Astrocyte (in vitro differentiated cells and primary cell): ENCODE measurements around the gene MYH9.

Experiments used
- EZH2 ChIP-seq: IDR thresholded peaks from 2 replicates; pipeline ENCODE4 v1.6.1; 2012; ENCODE audit warnings: mild to moderate bottlenecking, low read length, inconsistent platforms; ENCODE audit not compliant: insufficient read depth
- TF ChIP-seq, protein P1 (sequence below): IDR thresholded peaks from 2 replicates; pipeline ENCODE4 v1.5.1; 2011; ENCODE audit warnings: low read depth, mild to moderate bottlenecking, inconsistent platforms, low read length, moderate library complexity; ENCODE audit not compliant: insufficient read depth

DNA sequence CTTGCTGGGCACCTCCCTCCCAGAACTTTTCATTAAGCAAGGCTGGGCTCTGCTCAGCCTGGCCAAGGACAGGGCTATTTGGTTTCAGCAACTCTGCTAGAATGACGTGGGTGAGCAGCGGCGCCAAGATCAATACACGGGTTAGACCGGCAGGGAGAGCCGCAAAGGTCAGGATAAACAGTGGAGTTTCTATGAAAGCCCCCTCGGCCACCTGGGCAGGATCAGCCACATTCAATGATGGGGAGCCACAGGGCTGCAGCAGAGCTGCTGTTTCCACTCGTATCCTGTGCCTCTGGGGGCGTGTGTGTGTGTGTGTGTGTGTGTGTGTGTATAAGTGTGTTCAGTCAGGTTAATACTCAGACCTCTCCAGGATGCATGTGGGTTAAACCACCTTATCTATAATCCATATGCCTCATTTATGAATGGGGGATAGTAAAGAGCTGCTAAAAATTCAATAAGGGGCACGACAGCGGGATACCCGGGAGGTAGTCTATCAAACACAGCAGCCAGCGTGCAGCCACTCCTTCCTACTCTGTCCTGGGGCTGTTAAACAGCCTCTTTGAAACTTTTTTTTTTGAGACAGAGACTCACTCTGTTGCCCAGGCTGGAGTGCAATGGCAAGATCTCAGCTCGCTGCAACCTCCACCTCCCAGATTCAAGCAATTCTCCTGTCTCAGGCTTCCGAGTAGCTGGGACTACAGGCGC lies 34.8 kb downstream of the MYH9 start:
- TF ChIP-seq, protein P1, sequence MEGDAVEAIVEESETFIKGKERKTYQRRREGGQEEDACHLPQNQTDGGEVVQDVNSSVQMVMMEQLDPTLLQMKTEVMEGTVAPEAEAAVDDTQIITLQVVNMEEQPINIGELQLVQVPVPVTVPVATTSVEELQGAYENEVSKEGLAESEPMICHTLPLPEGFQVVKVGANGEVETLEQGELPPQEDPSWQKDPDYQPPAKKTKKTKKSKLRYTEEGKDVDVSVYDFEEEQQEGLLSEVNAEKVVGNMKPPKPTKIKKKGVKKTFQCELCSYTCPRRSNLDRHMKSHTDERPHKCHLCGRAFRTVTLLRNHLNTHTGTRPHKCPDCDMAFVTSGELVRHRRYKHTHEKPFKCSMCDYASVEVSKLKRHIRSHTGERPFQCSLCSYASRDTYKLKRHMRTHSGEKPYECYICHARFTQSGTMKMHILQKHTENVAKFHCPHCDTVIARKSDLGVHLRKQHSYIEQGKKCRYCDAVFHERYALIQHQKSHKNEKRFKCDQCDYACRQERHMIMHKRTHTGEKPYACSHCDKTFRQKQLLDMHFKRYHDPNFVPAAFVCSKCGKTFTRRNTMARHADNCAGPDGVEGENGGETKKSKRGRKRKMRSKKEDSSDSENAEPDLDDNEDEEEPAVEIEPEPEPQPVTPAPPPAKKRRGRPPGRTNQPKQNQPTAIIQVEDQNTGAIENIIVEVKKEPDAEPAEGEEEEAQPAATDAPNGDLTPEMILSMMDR: no peak
- TF ChIP-seq EZH2: no peak
